AG04450 (cell line): Measurements from ENCODE around the gene NHEJ1. TPM values are rescaled to one million over a fixed set of nuclear protein-coding genes. Genes with fewer than 3 reads are reported as not detected.

ENCODE experiments used
- CTCF ChIA-PET: fragments of 300-600, 350-600 bp; formaldehyde crosslinking; extraction: SDS; loops from one replicate; lab custom pipeline; 2022; ENCODE audit warnings: antibody characterized with exemption, inconsistent platforms; lab: Charles Lee
- POLR2A ChIA-PET: fragments of 350-600 bp; formaldehyde crosslinking; extraction: SDS; loops from one replicate; lab custom pipeline; 2021; ENCODE audit warnings: antibody characterized with exemption, inconsistent platforms; lab: Yijun Ruan, JAX
- DNase-seq: peaks from one replicate; pipeline ENCODE4 v3.0.0-alpha.2; 2011; ENCODE audit warnings: low read depth, low spot score
- H3K27ac ChIP-seq: one replicate; pipeline ENCODE4 v1.5.1; 2012; ENCODE audit warnings: low read depth, low read length, control low read depth
- H3K27me3 ChIP-seq: one replicate; pipeline ENCODE4 v1.6.0; 2012; ENCODE audit warnings: low read length; ENCODE audit not compliant: control insufficient read depth, insufficient read depth
- H3K4me3 ChIP-seq: 2 replicates; pipeline ENCODE4 v1.5.1; 2011; ENCODE audit warnings: mild to moderate bottlenecking, low read depth, low read length, control low read depth
- H3K9me3 ChIP-seq: 2 replicates; pipeline ENCODE4 v1.5.1; 2012; ENCODE audit warnings: low read length; ENCODE audit not compliant: control insufficient read depth, insufficient read depth
- CTCF ChIP-seq: IDR thresholded peaks from 2 replicates; pipeline ENCODE4 v1.5.1; 2011; ENCODE audit warnings: low read depth, low read length, control low read depth, inconsistent platforms
- polyA plus RNA-seq: library from polyadenylated mRNA; depleted of rRNA; stranded (reverse); fragments of >200 nt; gene quantifications from 2 replicates; pipeline ENCODE4 v1.2.3, GENCODE V29; 2011

The NHEJ1 gene
- polyA plus RNA-seq, 1 experiment = 21.9 TPM

GRCh38 chr2:219182331-219183150 lies 21.9 kb upstream of the NHEJ1 start:
- CTCF ChIA-PET = interaction anchor here (0.7 to 2.0 kb wide), 4 partner anchors 12 to 170 kb away, joined by 3 to 15 read pairs (median 5); partner anchors contain the start of gene SLC23A3
- Histone ChIP-seq H3K27ac (no peak overlapping the region), H3K27me3 (no peaks in the 10 kb centered on the region), H3K4me3 (no peak overlapping the region), H3K9me3 (no peaks in the 10 kb centered on the region)
- DNase-seq = no peak
- no peak for TF ChIP-seq CTCF
- POLR2A ChIA-PET = interaction anchor here (0.9 kb wide), 1 partner anchor 11 kb away, joined by 3 read pairs; no protein-coding TSS in a partner anchor

GRCh38 chr2:219181531-219181930 lies 20.9 kb upstream of the NHEJ1 start:
- H3K27ac ChIP-seq = no peak overlapping the region
- DNase-seq = no peak
- POLR2A ChIA-PET = interaction anchor here (0.6 to 1.1 kb wide), 2 partner anchors 16 to 127 kb away, joined by 4 to 5 read pairs; no protein-coding TSS in a partner anchor
- no peaks in the 10 kb centered on the region for H3K27me3 ChIP-seq
- CTCF ChIA-PET = interaction anchor here (1.0 to 2.0 kb wide), 3 partner anchors 11 to 114 kb away, joined by 3 to 15 read pairs (median 6); partner anchors contain the start of gene SLC23A3
- H3K4me3 ChIP-seq = no peak overlapping the region
- no peak for TF ChIP-seq CTCF
- H3K9me3 ChIP-seq = no peaks in the 10 kb centered on the region; the same call in 1 of the 2 replicates

GRCh38 chr2:219180961-219181360 lies 20.3 kb upstream of the NHEJ1 start:
- CTCF ChIA-PET = interaction anchor here (1.0 to 2.0 kb wide), 3 partner anchors 10 to 114 kb away, joined by 3 to 15 read pairs (median 6); partner anchors contain the start of gene SLC23A3
- TF ChIP-seq CTCF = no peak

GRCh38 chr2:219179601-219180465 lies 19.2 kb upstream of the NHEJ1 start:
- H3K4me3 ChIP-seq = 0 out of 2 replicates have a peak overlapping the region, but pooled peaks have one; percentile 94
- POLR2A ChIA-PET = interaction anchor here (1.4 to 1.5 kb wide), 2 partner anchors 27 to 38 kb away, joined by 3 to 4 read pairs; partner anchors contain the start of gene ZFAND2B
- CTCF ChIA-PET = interaction anchor here (0.6 to 1.2 kb wide), 3 partner anchors 9 to 115 kb away, joined by 3 to 5 read pairs (median 3); no protein-coding TSS in a partner anchor

More at GRCh38 chr2:219180961-219181360, 20.3 kb upstream of the NHEJ1 start:
- no peak for DNase-seq
- Histone ChIP-seq H3K27ac (no peak overlapping the region), H3K27me3 (no peaks in the 10 kb centered on the region), H3K4me3 (no peak overlapping the region), H3K9me3 (no peaks in the 10 kb centered on the region; the same call in 1 of the 2 replicates)
- POLR2A ChIA-PET = interaction anchor here (1.1 kb wide), 1 partner anchor 16 kb away, joined by 5 read pairs; no protein-coding TSS in a partner anchor

More at GRCh38 chr2:219179601-219180465, 19.2 kb upstream of the NHEJ1 start:
- Histone ChIP-seq H3K27ac (no peak overlapping the region), H3K9me3 (no peaks in the 10 kb centered on the region; the same call in 1 of the 2 replicates), H3K27me3 (no peaks in the 10 kb centered on the region)
- DNase-seq = no peak
- no peak for TF ChIP-seq CTCF
